ENCODE data around the gene CCDC68.

DNA sequence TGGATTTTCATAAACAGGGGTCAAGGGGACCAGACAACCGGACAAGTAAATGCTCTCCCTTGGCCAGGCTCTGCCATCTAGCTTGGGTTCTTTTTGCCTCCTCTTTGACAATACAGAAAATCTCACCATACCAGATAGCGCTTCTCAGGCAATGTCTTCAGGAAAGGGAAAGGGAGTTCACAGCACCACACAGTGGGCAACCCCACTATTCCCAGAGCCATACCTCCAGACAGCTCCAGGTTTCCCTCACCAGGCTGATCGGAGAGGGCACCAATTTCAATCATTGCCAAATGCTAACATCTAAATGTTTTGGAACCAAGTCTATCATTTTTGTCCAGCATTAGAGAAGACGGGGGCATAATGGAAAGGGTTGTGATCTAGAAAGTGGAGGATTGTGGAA is 28.1 kb downstream of the CCDC68 start:
- no peak for TF ChIP-seq CTCF (IDR thresholded peaks at IDR 0.05)
- TF ChIP-seq POLR2A (IDR thresholded peaks at IDR 0.05) = no peak

Measured in lower leg skin (tissue), 3 donors.